SK-N-MC (cell line): ENCODE data around the gene PRRX1.

ENCODE experiments used
- EZH2 ChIP-seq: fragments of 200-600 bp; sonication (generic); IDR thresholded peaks from one replicate; pipeline ENCODE4 v1.6.1; 2017; ENCODE audit warnings: antibody characterized with exemption
- POLR2AphosphoS5 ChIP-seq: IDR thresholded peaks from 2 replicates; pipeline ENCODE4 v1.6.1; 2012; ENCODE audit warnings: mild to moderate bottlenecking, low read depth, low read length, borderline replicate concordance

DNA sequence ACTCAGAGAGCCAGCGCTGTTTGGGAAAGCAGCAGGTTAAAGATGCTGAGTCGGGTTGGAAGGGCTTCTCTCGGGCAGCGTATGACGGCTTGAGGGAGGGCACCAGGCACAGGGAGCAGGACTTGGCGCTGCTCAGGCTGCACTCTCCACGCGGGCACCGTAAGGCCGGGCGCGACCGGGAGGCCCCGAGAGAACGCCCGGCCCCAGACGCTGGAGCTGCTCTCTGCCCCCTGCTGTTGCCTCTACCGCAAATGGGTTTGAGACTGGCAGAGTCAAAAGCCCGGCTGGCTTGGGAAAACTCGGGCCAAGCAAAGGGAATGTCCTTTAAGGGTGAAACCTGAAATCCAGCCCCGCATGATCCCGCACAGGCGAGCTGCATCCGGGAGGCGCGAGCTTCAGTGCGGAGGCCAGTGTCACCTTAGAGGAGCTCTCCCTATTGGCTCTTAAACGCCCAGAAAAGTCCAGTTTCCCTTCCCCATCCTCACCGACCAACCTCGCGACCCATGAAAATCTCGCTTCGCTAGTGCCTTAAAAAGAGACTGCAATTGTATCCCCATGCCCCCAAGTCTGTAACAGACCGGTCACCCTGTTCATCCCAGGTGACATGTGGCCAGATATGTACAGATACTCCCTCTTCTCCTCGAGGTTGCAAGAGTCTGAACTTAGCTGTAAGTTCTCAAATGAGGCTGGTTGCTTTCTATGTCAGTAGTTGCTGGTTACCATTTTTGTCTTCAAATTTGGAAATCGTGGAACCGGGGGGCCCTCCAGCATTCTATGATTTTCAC lies 1.1 kb downstream of the PRRX1 start:
- TF ChIP-seq EZH2, result no peak
- no peak for TF ChIP-seq POLR2AphosphoS5
